ENCODE results near the gene FAM124B. TPM values are rescaled to one million over a fixed set of nuclear protein-coding genes. Genes with fewer than 3 reads are reported as not detected.

FAM124B gene
- polyA plus RNA-seq, 2 donors, result 0.33 TPM

- Histone ChIP-seq H3K9me3 (ENCODE audit: control insufficient read depth in 2 of 2, insufficient read depth in 1 of 2, low read depth in 1 of 2, low read length in 1 of 2) (no peaks in the 10 kb centered on the region), H3K36me3 (ENCODE audit: control insufficient read depth in 2 of 2, insufficient read depth in 2 of 2, low read length in 1 of 2) (no peaks in the 10 kb centered on the region), H3K4me1 (ENCODE audit: control insufficient read depth in 2 of 2, insufficient read depth in 2 of 2, low read length in 1 of 2) (no peaks in the 10 kb centered on the region), H3K4me3 (ENCODE audit: low read depth in 1 of 2, low read length in 2 of 2) (no peak overlapping the region), H3K27ac (ENCODE audit: low read depth in 2 of 2, low read length in 1 of 2) (no peak overlapping the region), H3K27me3 (ENCODE audit: control insufficient read depth in 1 of 2, insufficient read depth in 2 of 2, low read length in 2 of 2) (no peaks in the 10 kb centered on the region)
- 82 to 91% methylated on average over 5 of the region's 5 CpGs for WGBS, 2 donors
Observed at GRCh38 chr2:224416656-224417360, 14.9 kb upstream of the FAM124B start.

- H3K27me3 ChIP-seq (ENCODE audit: control insufficient read depth in 1 of 2, insufficient read depth in 2 of 2, low read length in 2 of 2), result no peaks in the 10 kb centered on the region
- H3K4me1 ChIP-seq (ENCODE audit: control insufficient read depth in 2 of 2, insufficient read depth in 2 of 2, low read length in 1 of 2), result no peaks in the 10 kb centered on the region
- no peaks in the 10 kb centered on the region for H3K36me3 ChIP-seq (ENCODE audit: control insufficient read depth in 2 of 2, insufficient read depth in 2 of 2, low read length in 1 of 2)
- H3K27ac ChIP-seq (ENCODE audit: low read depth in 2 of 2, low read length in 1 of 2), result peak overlapping the region; percentile 16 to 36
- no peaks in the 10 kb centered on the region for H3K9me3 ChIP-seq (ENCODE audit: control insufficient read depth in 2 of 2, insufficient read depth in 1 of 2, low read depth in 1 of 2, low read length in 1 of 2)
- 87 to 89% methylated on average over 2 of the region's 2 CpGs for WGBS, 2 donors
- H3K4me3 ChIP-seq (ENCODE audit: low read depth in 1 of 2, low read length in 2 of 2), result no peak overlapping the region
Observed at GRCh38 chr2:224413381-224413780, 11.5 kb upstream of the FAM124B start.

- Histone ChIP-seq H3K27ac (ENCODE audit: low read depth in 2 of 2, low read length in 1 of 2) (peak overlapping the region; percentile 79 to 80), H3K4me1 (ENCODE audit: control insufficient read depth in 2 of 2, insufficient read depth in 2 of 2, low read length in 1 of 2) (no peaks in the 10 kb centered on the region), H3K36me3 (ENCODE audit: control insufficient read depth in 2 of 2, insufficient read depth in 2 of 2, low read length in 1 of 2) (no peaks in the 10 kb centered on the region), H3K9me3 (ENCODE audit: control insufficient read depth in 2 of 2, insufficient read depth in 1 of 2, low read depth in 1 of 2, low read length in 1 of 2) (peaks cover 0 to 2% of the 10 kb centered on the region in 2 donors), H3K4me3 (ENCODE audit: low read depth in 1 of 2, low read length in 2 of 2) (no peak overlapping the region), H3K27me3 (ENCODE audit: control insufficient read depth in 1 of 2, insufficient read depth in 2 of 2, low read length in 2 of 2) (no peaks in the 10 kb centered on the region)
- WGBS, 2 donors, result 31 to 46% methylated on average over 18 of the region's 18 CpGs
Observed at GRCh38 chr2:224412141-224413015, 10.5 kb upstream of the FAM124B start.

GRCh38 chr2:224410946-224411561, 9.1 kb upstream of the FAM124B start:
- Histone ChIP-seq H3K4me3 (ENCODE audit: low read depth in 1 of 2, low read length in 2 of 2) (no peak overlapping the region), H3K27ac (ENCODE audit: low read depth in 2 of 2, low read length in 1 of 2) (peak overlapping the region; percentile 49 to 79), H3K4me1 (ENCODE audit: control insufficient read depth in 2 of 2, insufficient read depth in 2 of 2, low read length in 1 of 2) (no peaks in the 10 kb centered on the region), H3K36me3 (ENCODE audit: control insufficient read depth in 2 of 2, insufficient read depth in 2 of 2, low read length in 1 of 2) (no peaks in the 10 kb centered on the region), H3K9me3 (ENCODE audit: control insufficient read depth in 2 of 2, insufficient read depth in 1 of 2, low read depth in 1 of 2, low read length in 1 of 2) (peaks cover 0 to 3% of the 10 kb centered on the region in 2 donors), H3K27me3 (ENCODE audit: control insufficient read depth in 1 of 2, insufficient read depth in 2 of 2, low read length in 2 of 2) (no peaks in the 10 kb centered on the region)
- WGBS, 2 donors, result 61 to 69% methylated on average over 3 of the region's 3 CpGs

GRCh38 chr2:224408676-224409075, 6.8 kb upstream of the FAM124B start:
- no peaks in the 10 kb centered on the region for H3K27me3 ChIP-seq (ENCODE audit: control insufficient read depth in 1 of 2, insufficient read depth in 2 of 2, low read length in 2 of 2)
- WGBS, 2 donors, result 55 to 59% methylated on average over 2 of the region's 2 CpGs
- H3K36me3 ChIP-seq (ENCODE audit: control insufficient read depth in 2 of 2, insufficient read depth in 2 of 2, low read length in 1 of 2), result no peaks in the 10 kb centered on the region
- peaks cover 0 to 3% of the 10 kb centered on the region in 2 donors for H3K9me3 ChIP-seq (ENCODE audit: control insufficient read depth in 2 of 2, insufficient read depth in 1 of 2, low read depth in 1 of 2, low read length in 1 of 2)
- no peak overlapping the region for H3K4me3 ChIP-seq (ENCODE audit: low read depth in 1 of 2, low read length in 2 of 2)
- no peak overlapping the region for H3K27ac ChIP-seq (ENCODE audit: low read depth in 2 of 2, low read length in 1 of 2)
- H3K4me1 ChIP-seq (ENCODE audit: control insufficient read depth in 2 of 2, insufficient read depth in 2 of 2, low read length in 1 of 2), result no peaks in the 10 kb centered on the region

- Histone ChIP-seq H3K27ac (ENCODE audit: low read depth in 2 of 2, low read length in 1 of 2) (no peak overlapping the region), H3K9me3 (ENCODE audit: control insufficient read depth in 2 of 2, insufficient read depth in 1 of 2, low read depth in 1 of 2, low read length in 1 of 2) (peaks cover 0 to 3% of the 10 kb centered on the region in 2 donors)
- WGBS, 2 donors, result 66 to 71% methylated on average over 5 of the region's 5 CpGs
Observed at GRCh38 chr2:224407241-224407701, 5.4 kb upstream of the FAM124B start.

GRCh38 chr2:224405841-224406370, 4.0 kb upstream of the FAM124B start:
- no peaks in the 10 kb centered on the region for H3K27me3 ChIP-seq (ENCODE audit: control insufficient read depth in 1 of 2, insufficient read depth in 2 of 2, low read length in 2 of 2)
- H3K4me1 ChIP-seq (ENCODE audit: control insufficient read depth in 2 of 2, insufficient read depth in 2 of 2, low read length in 1 of 2), result peaks cover 0 to 3% of the 10 kb centered on the region in 2 donors
- H3K4me3 ChIP-seq (ENCODE audit: low read depth in 1 of 2, low read length in 2 of 2), result no peak overlapping the region
- H3K27ac ChIP-seq (ENCODE audit: low read depth in 2 of 2, low read length in 1 of 2), result no peak overlapping the region
- WGBS, 2 donors, result 88 to 89% methylated on average over 4 of the region's 4 CpGs
- H3K9me3 ChIP-seq (ENCODE audit: control insufficient read depth in 2 of 2, insufficient read depth in 1 of 2, low read depth in 1 of 2, low read length in 1 of 2), result peaks cover 0 to 3% of the 10 kb centered on the region in 2 donors
- H3K36me3 ChIP-seq (ENCODE audit: control insufficient read depth in 2 of 2, insufficient read depth in 2 of 2, low read length in 1 of 2), result no peaks in the 10 kb centered on the region

More at GRCh38 chr2:224407241-224407701, 5.4 kb upstream of the FAM124B start:
- H3K27me3 ChIP-seq (ENCODE audit: control insufficient read depth in 1 of 2, insufficient read depth in 2 of 2, low read length in 2 of 2), result no peaks in the 10 kb centered on the region
- H3K36me3 ChIP-seq (ENCODE audit: control insufficient read depth in 2 of 2, insufficient read depth in 2 of 2, low read length in 1 of 2), result no peaks in the 10 kb centered on the region
- no peak overlapping the region for H3K4me3 ChIP-seq (ENCODE audit: low read depth in 1 of 2, low read length in 2 of 2)
- no peaks in the 10 kb centered on the region for H3K4me1 ChIP-seq (ENCODE audit: control insufficient read depth in 2 of 2, insufficient read depth in 2 of 2, low read length in 1 of 2)

GRCh38 chr2:224405412-224405811, 3.5 kb upstream of the FAM124B start:
- Histone ChIP-seq H3K27ac (ENCODE audit: low read depth in 2 of 2, low read length in 1 of 2) (no peak overlapping the region), H3K27me3 (ENCODE audit: control insufficient read depth in 1 of 2, insufficient read depth in 2 of 2, low read length in 2 of 2) (no peaks in the 10 kb centered on the region), H3K36me3 (ENCODE audit: control insufficient read depth in 2 of 2, insufficient read depth in 2 of 2, low read length in 1 of 2) (no peaks in the 10 kb centered on the region), H3K4me1 (ENCODE audit: control insufficient read depth in 2 of 2, insufficient read depth in 2 of 2, low read length in 1 of 2) (peaks cover 0 to 3% of the 10 kb centered on the region in 2 donors), H3K4me3 (ENCODE audit: low read depth in 1 of 2, low read length in 2 of 2) (no peak overlapping the region), H3K9me3 (ENCODE audit: control insufficient read depth in 2 of 2, insufficient read depth in 1 of 2, low read depth in 1 of 2, low read length in 1 of 2) (peaks cover 0 to 3% of the 10 kb centered on the region in 2 donors)
- WGBS, 2 donors, result 73 to 76% methylated on average over 3 of the region's 3 CpGs

- WGBS, 2 donors, result 80 to 84% methylated on average over 5 of the region's 5 CpGs
- H3K9me3 ChIP-seq (ENCODE audit: control insufficient read depth in 2 of 2, insufficient read depth in 1 of 2, low read depth in 1 of 2, low read length in 1 of 2), result peaks cover 0 to 3% of the 10 kb centered on the region in 2 donors
Observed at GRCh38 chr2:224404796-224405195, 2.9 kb upstream of the FAM124B start.

More at GRCh38 chr2:224404796-224405195, 2.9 kb upstream of the FAM124B start:
- H3K4me3 ChIP-seq (ENCODE audit: low read depth in 1 of 2, low read length in 2 of 2), result no peak overlapping the region
- no peaks in the 10 kb centered on the region for H3K36me3 ChIP-seq (ENCODE audit: control insufficient read depth in 2 of 2, insufficient read depth in 2 of 2, low read length in 1 of 2)
- H3K27ac ChIP-seq (ENCODE audit: low read depth in 2 of 2, low read length in 1 of 2), result no peak overlapping the region
- peaks cover 0 to 3% of the 10 kb centered on the region in 2 donors for H3K4me1 ChIP-seq (ENCODE audit: control insufficient read depth in 2 of 2, insufficient read depth in 2 of 2, low read length in 1 of 2)
- no peaks in the 10 kb centered on the region for H3K27me3 ChIP-seq (ENCODE audit: control insufficient read depth in 1 of 2, insufficient read depth in 2 of 2, low read length in 2 of 2)

All from esophagus (tissue), 2 donors.